ENCODE results near the gene ANKRD66. TPM values are rescaled to one million over a fixed set of nuclear protein-coding genes. Genes with fewer than 3 reads are reported as not detected.

ANKRD66 gene
- total RNA-seq, 1 experiment from 2014 or later, result not detected

- H3K18ac ChIP-seq (ENCODE audit: insufficient read length, low read depth, low read length), result no peak overlapping the region
- H3K79me1 ChIP-seq (ENCODE audit: insufficient read depth, low read depth, low read length, poor library complexity, severe bottlenecking), result no peaks in the 10 kb centered on the region
- TF ChIP-seq CTCF (conservative IDR thresholded peaks at IDR 0.05), result no peak
- H3T11ph ChIP-seq (ENCODE audit: low read length), result no peak overlapping the region
- peaks cover 3% of the 10 kb centered on the region; the same call in 1 of the 2 replicates for H3K27me3 ChIP-seq (ENCODE audit: insufficient read depth, low read length)
- no peak overlapping the region for H2BK120ac ChIP-seq (ENCODE audit: low read depth, low read length, poor library complexity, severe bottlenecking)
- H3K4me1 Mint-ChIP-seq, result peaks cover 15 to 22% of the 10 kb centered on the region in 2 experiments
- H3K79me2 ChIP-seq (ENCODE audit: insufficient read depth, low read length), result no peaks in the 10 kb centered on the region
- no peaks in the 10 kb centered on the region; a peak in 1 of 5 replicates for H3K9me3 Mint-ChIP-seq
- no peak overlapping the region for H3K23ac ChIP-seq (ENCODE audit: insufficient read length, low read depth, low read length)
- H3K23me2 ChIP-seq (ENCODE audit: insufficient read length, low read depth, low read length, poor library complexity, severe bottlenecking), result peaks cover 11% of the 10 kb centered on the region
- WGBS (ENCODE audit: extremely low coverage, insufficient read length, low lambda C conversion rate), result no CpG with 5 or more reads among the region's 4 CpGs
- no peaks in the 10 kb centered on the region for H3K36me3 Mint-ChIP-seq (ENCODE audit: insufficient read depth in 1 of 3, low read depth in 3 of 3)
- no peak overlapping the region for H3K56ac ChIP-seq (ENCODE audit: insufficient read length, low read depth, low read length)
- no peak overlapping the region for H3K4me2 ChIP-seq (ENCODE audit: insufficient read depth, insufficient read length, low read length)
- H2BK20ac ChIP-seq (ENCODE audit: low read depth, low read length, poor library complexity, severe bottlenecking), result no peak overlapping the region
- no peak overlapping the region for H3K14ac ChIP-seq (ENCODE audit: insufficient read depth, low read length)
- H4K91ac ChIP-seq (ENCODE audit: insufficient read length, low read depth, low read length), result no peak overlapping the region
- H4K20me1 ChIP-seq (ENCODE audit: control insufficient read depth, insufficient read depth, insufficient read length), result peaks cover 2% of the 10 kb centered on the region
- no peak for DNase-seq
- H2BK15ac ChIP-seq (ENCODE audit: low read depth, low read length), result no peak overlapping the region
- H3K4ac ChIP-seq (ENCODE audit: low read depth, low read length), result no peak overlapping the region
- H3K27me3 Mint-ChIP-seq (ENCODE audit: low read depth), result peaks cover 26% of the 10 kb centered on the region
- H4K8ac ChIP-seq (replicated peaks; ENCODE audit: insufficient read length, low read depth, low read length), result no peak overlapping the region
- H2BK5ac ChIP-seq (ENCODE audit: insufficient read length, low read length), result no peak overlapping the region
- H3K27ac Mint-ChIP-seq, result no peak overlapping the region
- no peaks in the 10 kb centered on the region for H3K9me3 ChIP-seq (ENCODE audit: control insufficient read depth, low read depth, low read length)
- no peaks in the 10 kb centered on the region for H3K4me1 ChIP-seq (ENCODE audit: insufficient read depth, low read length)
- no peak overlapping the region for H3K4me3 Mint-ChIP-seq
- no peak overlapping the region for H2AK5ac ChIP-seq (ENCODE audit: insufficient read length, low read length)
- H3K27ac ChIP-seq (ENCODE audit: insufficient read length, low read depth, low read length), result no peak overlapping the region
- no peak overlapping the region for H2BK12ac ChIP-seq (ENCODE audit: insufficient read length, low read depth, low read length)
- no peak overlapping the region for H4K5ac ChIP-seq (ENCODE audit: insufficient read length, low read depth, low read length)
- H2AFZ ChIP-seq (ENCODE audit: low read length), result no peak overlapping the region
- no peak overlapping the region for H3K9ac ChIP-seq (ENCODE audit: extremely low read depth, insufficient read length, low read length)
Measured at GRCh38 chr6:46730921-46731461, 15.7 kb upstream of the ANKRD66 start.
